ENCODE measurements around the gene MUC12.

DNA sequence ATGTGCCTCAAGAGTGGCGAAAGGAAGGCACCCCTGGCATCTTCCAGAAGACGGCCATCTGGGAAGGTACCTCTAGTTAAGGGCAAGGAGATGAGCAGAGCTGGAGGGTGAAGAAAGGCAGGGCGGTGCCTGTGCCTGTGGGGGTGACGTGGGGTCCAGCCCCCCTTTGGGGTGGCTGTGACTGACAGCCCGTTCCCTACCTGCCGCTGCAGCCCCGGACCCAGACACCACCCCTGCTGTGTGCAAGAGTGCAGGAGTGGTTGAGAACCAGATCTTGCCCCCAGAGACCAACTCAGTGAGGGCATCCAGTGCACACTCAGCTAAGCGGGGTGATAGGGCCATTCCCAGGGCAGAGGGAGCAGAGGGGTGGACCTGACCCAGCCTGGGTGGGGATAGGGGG, 46.3 kb downstream of the MUC12 start:
- TF ChIP-seq, protein P1, sequence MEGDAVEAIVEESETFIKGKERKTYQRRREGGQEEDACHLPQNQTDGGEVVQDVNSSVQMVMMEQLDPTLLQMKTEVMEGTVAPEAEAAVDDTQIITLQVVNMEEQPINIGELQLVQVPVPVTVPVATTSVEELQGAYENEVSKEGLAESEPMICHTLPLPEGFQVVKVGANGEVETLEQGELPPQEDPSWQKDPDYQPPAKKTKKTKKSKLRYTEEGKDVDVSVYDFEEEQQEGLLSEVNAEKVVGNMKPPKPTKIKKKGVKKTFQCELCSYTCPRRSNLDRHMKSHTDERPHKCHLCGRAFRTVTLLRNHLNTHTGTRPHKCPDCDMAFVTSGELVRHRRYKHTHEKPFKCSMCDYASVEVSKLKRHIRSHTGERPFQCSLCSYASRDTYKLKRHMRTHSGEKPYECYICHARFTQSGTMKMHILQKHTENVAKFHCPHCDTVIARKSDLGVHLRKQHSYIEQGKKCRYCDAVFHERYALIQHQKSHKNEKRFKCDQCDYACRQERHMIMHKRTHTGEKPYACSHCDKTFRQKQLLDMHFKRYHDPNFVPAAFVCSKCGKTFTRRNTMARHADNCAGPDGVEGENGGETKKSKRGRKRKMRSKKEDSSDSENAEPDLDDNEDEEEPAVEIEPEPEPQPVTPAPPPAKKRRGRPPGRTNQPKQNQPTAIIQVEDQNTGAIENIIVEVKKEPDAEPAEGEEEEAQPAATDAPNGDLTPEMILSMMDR (IDR thresholded peaks at IDR 0.05) = no peak
- no peak for TF ChIP-seq POLR2A (IDR thresholded peaks at IDR 0.05)

Measured in esophagus squamous epithelium (tissue), 4 donors.